T-helper 22 cell (primary cell): ENCODE results near the gene IRAK1.
A peak's percentile ranks its signal among the peaks of the same experiment; 100 is the strongest.

ENCODE experiments used
- DNase-seq: peaks from one replicate; pipeline ENCODE4 v3.0.0-alpha.2; 2020; ENCODE audit warnings: low read depth

The IRAK1 gene

DNA sequence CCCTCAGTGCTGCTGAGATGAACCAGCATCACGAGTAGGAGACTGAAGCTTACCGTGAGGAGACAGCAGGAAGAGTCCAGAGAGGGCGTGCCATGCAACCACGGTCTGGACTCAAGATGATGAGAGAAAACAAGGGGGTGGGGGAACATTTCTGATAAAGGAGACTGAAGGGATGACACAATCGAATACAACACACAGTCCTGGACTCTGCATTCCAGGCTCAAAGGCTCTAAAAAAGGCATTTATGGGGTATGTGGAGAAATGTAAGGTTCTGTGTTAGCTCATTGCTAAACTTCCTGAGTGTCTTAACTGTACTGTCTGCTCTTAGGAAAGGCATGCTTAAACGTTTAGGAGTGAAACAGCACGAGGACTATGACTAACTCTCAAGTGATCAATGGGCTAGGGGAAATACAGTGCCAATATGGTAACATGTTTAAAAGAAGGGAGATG is 20.6 kb upstream of the IRAK1 start:
- DNase-seq: no peak

DNA sequence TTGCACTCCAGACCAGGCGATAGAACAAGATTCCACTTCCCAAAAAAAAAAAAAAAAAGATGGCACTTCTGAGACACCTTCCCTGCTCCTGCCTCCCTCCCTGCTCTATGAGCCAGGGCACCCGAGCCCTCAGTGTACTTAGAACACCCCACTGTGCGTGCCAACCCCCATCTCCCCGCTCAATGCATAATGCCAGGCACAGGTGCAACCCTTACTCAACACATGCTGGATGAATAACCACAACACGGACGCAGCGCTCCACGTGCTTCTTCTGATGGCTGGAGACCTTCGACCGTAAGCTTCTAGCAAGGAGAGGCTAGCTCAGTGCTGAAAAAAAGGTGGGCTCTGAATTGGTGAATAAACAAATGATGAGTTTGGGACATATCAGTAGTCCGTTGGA is 19.9 kb upstream of the IRAK1 start:
- no peak for DNase-seq

DNA sequence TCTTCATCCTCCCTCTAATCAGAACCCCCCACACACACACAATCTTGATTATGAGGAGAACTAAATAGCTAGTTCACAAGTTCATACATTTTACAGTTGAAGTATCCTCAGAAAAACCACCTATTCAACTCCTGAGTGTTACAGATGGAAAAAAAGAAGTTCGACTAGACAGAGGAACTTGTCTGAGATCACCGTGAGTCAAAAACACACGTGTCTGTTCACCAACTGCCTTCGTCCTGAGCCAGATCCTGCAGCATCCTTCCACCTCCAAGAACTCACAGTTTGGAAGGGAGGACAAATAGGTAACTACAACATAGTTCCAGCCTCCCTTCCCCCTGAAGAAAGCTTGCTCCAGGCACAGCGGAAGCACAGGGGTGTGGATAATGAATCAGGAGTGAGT is 19.0 kb upstream of the IRAK1 start:
- DNase-seq: no peak

DNA sequence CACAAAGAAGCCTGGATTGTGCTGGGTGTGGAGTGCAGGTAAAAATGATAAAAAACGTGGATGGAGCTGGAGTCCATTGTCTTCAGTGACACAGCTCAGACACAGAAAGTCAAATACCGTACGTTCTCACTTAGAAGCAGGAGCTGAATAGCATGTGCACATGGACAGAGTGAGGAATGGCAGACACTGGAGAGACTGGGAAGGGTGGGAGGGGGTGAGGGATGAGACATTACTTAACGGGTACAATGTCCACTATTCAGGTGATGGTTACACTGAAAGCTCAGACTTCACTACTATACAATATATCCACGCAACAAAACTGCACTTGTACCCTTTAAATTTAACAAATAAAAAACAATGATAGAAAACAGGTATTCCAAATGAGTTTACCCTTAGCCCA is 18.1 kb upstream of the IRAK1 start:
- DNase-seq: no peak

DNA sequence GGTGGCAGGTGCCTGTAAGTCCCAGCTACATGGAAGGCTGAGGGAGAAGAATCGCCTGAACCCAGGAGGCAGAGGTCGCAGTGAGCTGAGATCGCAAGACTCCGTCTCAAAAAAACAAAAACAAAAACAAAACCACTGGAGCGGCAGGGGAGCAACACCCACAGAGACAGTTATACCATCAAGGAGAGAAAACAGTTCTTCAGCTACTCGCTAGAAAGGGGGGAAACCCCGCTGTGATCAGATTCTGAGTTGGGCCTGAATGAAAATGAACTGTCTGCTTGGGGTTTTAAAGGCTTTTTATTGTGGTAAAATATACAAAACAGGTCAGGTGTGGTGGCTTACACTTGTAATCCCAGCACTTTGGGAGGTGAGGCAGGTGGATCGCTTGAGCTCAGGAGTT is 16.8 kb upstream of the IRAK1 start:
- DNase-seq: no peak

DNA sequence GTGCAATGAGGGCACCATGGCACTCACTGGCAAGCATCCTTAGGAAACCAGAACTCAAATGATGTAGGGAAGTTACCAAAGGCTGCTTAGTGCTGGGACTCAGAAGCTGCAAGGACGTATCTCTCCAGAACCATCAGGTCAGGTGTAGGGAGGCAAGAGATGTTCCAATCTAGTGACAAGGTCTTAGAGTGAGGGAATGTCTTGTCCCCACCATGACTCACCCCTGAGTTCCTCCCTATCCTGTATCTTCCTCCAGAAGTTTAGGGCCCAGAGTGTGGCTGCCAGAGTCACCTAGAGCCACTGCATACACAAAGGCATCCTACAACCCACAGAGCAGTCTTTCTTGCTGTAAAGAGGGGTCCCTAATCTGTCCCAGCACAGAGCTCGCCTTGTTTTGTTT is 14.1 kb upstream of the IRAK1 start:
- DNase-seq: no peak

GRCh38 chrX:154032653-154033052 is 13.0 kb upstream of the IRAK1 start:
- DNase-seq: no peak

DNA sequence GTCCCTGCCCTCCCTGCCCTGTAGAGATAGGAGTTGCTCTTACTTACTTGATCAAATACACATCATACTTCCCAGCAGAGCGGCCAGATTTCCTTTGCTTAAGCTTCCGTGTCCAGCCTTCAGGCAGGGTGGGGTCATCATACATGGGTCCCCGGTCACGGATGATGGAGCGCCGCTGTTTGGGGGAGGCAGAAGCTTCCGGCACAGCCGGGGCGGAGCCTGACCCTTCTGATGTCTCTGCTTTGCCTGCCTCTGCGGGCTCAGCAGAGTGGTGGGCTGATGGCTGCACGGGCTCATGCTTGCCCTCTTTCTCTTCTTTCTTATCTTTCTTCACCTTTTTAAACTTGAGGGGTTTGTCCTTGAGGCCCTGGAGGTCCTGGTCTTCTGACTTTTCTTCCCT is 12.5 kb upstream of the IRAK1 start:
- no peak for DNase-seq

DNA sequence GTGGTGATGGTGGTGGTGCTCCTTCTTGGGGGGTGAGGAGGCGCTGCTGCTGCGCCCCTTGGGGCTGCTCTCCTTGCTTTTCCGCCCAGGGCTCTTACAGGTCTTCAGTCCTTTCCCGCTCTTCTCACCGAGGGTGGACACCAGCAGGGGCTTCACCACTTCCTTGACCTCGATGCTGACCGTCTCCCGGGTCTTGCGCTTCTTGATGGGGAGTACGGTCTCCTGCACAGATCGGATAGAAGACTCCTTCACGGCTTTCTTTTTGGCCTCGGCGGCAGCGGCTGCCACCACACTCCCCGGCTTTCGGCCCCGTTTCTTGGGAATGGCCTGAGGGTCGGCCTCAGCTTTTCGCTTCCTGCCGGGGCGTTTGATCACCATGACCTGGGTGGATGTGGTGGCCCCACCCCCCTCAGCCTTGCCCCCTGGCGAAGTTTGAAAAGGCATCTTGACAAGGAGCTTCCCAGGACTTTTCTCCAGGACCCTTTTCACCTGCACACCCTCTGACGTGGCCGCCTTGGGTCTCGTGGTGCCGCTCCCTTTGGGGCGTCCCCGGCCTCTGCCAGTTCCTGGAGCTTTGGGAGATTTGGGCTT is 11.1 kb upstream of the IRAK1 start:
- no peak for DNase-seq

GRCh38 chrX:154030266-154030665 is 10.6 kb upstream of the IRAK1 start:
- no peak for DNase-seq

- DNase-seq: no peak
These were observed 9.7 kb upstream of the IRAK1 start for GRCh38 chrX:154029439-154029838.

DNA sequence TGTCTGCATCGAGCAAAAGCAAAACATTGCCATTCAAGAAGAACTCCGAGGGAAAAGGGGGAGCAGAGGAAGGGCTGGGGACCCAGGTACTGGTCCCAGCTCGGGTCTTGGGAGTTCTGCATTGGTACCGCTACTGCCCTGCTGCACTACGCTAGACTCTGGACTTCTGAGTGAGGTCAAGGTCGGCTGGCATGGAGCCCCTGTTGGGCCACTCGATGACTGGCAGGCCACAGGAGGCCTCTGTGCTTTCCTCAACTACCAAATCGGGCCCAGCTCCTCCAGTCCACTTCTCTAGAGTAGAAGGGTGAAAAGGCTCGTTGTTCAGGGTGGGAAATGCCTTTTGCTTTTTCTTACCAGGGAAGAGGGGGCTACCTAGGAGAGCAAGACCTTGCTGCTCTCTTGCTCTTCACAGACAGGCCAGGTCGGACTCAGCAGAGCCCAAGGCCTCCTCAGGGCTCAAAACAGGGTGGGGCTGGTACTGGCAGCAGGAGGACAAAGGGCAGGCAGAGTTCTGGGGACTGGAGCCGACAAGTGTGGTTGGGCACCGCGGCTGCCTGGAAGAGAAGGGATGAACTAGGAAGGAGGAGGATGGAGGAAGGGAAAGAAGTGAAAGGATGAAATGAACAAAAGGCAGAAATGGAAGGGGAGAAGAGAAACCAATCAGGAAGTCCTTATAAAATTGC is 8.9 kb upstream of the IRAK1 start:
- DNase-seq: no peak

DNA sequence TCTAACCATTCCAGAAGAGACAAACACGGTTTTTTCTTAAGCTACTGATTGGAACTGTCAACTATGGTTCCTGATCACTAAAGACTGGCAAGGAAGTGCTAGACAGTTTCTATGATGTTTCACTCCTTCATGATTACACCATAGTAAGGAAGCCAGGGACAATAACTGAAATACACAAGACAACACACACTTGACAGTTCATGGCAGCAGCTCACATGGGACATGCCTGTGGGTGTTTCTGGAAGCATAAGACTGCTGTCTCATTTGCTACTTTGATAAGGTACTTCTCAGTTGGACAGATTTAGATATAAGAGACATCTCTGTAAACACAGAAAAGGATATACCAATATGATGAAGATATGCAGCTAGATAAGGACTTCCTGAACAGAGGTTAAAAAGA is 8.3 kb upstream of the IRAK1 start:
- DNase-seq: no peak

- DNase-seq: no peak
These were observed 7.3 kb upstream of the IRAK1 start for GRCh38 chrX:154027022-154027402.

GRCh38 chrX:154026136-154027021 is 6.7 kb upstream of the IRAK1 start:
- no peak for DNase-seq

- DNase-seq: no peak
These were observed 5.5 kb upstream of the IRAK1 start for GRCh38 chrX:154025230-154025629.

DNA sequence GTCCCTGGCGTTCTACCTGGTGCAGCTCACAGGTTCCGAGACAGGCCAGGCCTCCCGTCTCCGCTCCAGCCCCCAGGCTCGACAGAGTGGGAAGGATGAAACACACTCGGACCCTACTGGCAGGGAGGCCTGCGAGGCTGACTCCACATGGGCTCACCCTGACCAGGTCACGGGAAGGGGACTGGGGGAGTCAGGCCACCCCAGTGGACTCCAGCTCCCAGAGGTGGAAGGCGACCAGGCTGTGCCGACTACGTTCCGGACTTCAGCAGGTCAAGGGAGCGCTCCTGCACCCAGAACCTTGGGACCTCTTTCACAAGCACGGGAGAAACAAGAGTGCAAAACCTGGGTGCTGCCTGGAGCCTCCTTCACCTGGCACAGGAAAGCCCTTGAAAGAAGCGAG is 4.6 kb upstream of the IRAK1 start:
- DNase-seq: no peak

DNA sequence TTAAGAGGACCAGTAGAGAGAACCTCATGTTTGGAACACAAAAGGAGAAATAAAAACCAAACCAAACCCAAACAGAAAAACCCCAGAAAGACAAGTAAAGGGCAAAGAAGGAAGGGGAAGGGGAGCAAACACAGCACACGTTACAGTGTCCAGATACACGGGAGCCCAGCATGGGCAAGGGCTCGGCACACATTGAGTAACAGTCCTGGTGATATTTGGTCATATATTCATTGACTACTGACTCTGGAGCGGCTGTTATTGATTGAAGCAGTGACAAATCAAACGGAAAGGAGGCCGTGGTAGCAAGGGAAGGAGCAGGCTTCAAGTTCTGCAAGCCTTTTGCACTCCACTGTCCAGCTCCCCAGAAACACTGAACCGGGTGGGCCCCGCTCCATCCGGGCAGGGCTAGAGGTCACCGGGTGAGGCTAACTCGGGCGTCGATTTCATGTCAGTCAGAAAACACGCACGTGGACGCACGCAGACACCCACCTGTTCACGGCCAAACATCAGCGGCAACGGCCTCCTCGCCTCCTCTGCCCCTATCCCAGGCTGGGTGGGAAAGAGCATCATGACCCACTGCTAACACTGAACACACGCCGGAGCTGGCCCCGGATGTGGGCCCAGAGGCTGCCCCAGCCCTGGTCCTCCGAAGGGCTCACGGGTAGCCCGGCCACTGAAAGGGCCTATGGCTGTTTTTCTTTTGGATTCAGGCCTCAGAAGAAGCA is 3.7 kb upstream of the IRAK1 start:
- no peak for DNase-seq

DNA sequence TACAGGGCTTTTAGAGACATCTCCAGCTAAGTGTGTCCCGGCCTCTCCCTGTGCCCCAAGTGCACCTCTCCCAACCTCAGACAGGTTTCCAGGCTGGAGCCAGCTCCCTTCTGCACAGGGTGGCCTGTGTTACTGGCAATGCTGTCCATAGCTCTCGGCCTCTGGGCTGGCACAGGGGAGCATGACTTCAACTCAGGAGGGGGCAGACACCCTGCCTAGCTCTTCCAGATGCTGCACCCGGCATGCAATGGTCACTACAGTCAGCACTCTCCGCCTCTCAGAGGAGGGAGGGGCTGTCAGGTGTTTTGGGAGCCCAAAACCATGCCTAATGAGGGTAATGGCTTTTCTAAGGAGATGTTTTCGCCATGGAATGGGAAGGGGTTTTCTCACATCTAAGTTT is 2.4 kb upstream of the IRAK1 start:
- DNase-seq: no peak

DNA sequence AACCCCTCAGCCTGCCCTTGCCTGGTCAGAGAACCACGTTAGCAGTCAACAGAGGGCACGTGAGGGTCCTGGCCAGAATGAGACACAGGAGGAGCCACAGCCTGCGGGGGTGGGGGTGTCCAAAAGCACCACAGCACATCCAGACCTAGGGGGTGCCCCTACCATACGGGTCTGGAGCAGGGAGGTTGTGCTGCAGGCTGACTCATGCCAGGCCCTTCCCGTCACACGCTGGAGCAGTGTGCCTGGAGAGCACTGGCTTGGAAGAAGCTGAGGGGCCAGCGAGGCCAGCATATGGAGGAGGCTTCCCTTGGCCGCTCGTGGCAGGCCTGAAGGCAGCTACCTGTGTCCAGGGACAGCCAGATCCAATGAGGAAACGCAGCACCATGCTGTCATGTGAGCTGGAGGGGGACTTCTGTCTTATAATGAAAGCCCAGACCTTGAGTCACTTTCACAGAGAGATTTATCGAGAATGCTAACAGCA is 1.5 kb upstream of the IRAK1 start:
- peak; percentile 8 for DNase-seq

- no peak for DNase-seq
These were observed 924 bp upstream of the IRAK1 start for GRCh38 chrX:154020536-154021115.

DNA sequence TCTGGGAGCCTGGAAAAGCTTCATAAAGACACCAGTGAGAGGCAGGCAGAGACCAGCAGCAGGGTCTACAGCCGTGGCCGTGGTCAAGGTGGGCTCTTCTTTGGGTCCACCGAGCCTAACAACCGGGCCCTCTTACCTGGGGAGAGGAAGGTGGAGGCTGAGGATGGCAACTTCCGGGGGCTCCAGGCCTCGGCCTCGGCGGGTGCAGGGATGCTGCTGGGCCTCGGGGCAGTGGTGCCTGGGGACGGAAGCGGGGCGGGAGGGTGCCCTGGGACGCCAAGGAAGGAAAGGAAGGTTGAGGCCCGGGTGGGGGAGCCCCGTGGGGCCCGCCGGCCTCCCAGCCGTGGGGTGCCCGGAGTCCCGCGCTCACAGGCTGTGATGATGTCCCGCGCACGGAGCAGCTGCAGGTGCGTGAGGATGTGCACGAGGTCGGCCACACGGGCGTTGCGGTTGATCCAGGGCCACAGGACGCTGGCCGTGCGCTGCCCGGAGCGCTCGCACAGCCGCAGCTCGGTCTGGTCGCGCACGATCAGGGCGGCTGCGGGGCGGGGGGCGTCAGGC is 561 bp downstream of the IRAK1 start:
- no peak for DNase-seq
